Fibroblast of mammary gland (primary cell): ENCODE results near the gene EFS.

Source experiments
- DNase-seq: peaks from one replicate; pipeline ENCODE4 v3.0.0-alpha.2; 2010; ENCODE audit warnings: low read depth
- H3K4me3 ChIP-seq: 2 replicates; pipeline ENCODE4 v1.5.1; 2011; ENCODE audit warnings: low read depth, mild to moderate bottlenecking, low read length, moderate library complexity; ENCODE audit not compliant: control insufficient read depth
- TF ChIP-seq, protein P1 (sequence below): conservative IDR thresholded peaks from 2 replicates; pipeline ENCODE4 v1.5.1; 2011; ENCODE audit warnings: low read depth, low read length, inconsistent platforms; ENCODE audit not compliant: control insufficient read depth, insufficient read depth

EFS gene

GRCh38 chr14:23355871-23356435 lies 9.0 kb downstream of the EFS start:
- TF ChIP-seq, protein P1, sequence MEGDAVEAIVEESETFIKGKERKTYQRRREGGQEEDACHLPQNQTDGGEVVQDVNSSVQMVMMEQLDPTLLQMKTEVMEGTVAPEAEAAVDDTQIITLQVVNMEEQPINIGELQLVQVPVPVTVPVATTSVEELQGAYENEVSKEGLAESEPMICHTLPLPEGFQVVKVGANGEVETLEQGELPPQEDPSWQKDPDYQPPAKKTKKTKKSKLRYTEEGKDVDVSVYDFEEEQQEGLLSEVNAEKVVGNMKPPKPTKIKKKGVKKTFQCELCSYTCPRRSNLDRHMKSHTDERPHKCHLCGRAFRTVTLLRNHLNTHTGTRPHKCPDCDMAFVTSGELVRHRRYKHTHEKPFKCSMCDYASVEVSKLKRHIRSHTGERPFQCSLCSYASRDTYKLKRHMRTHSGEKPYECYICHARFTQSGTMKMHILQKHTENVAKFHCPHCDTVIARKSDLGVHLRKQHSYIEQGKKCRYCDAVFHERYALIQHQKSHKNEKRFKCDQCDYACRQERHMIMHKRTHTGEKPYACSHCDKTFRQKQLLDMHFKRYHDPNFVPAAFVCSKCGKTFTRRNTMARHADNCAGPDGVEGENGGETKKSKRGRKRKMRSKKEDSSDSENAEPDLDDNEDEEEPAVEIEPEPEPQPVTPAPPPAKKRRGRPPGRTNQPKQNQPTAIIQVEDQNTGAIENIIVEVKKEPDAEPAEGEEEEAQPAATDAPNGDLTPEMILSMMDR, result no peak
- no peak for DNase-seq

GRCh38 chr14:23354990-23355389 lies 10.0 kb downstream of the EFS start:
- TF ChIP-seq, protein P1, result no peak
- no peak overlapping the region for H3K4me3 ChIP-seq
- DNase-seq, result no peak

More at GRCh38 chr14:23355871-23356435, 9.0 kb downstream of the EFS start:
- H3K4me3 ChIP-seq, result no peak overlapping the region

GRCh38 chr14:23353433-23353780 lies 11.6 kb downstream of the EFS start:
- no peak for DNase-seq
- TF ChIP-seq, protein P1, result no peak
- H3K4me3 ChIP-seq, result no peak overlapping the region

- peak; percentile 85 for DNase-seq
- TF ChIP-seq, protein P1, result peak; percentile 20
- H3K4me3 ChIP-seq, result peak within 1 kb of the TSS; percentile 61
Measured at GRCh38 chr14:23352506-23353432, 12.2 kb downstream of the EFS start, which contains the start of gene SLC22A17. TSS of gene SLC22A17 (minus strand) at chr14:23352887.

GRCh38 chr14:23351681-23352505 lies 13.1 kb downstream of the EFS start:
- peak overlapping the region; percentile 61 for H3K4me3 ChIP-seq
- TF ChIP-seq, protein P1, result no peak
- DNase-seq, result no peak

GRCh38 chr14:23349156-23349845 lies 15.7 kb downstream of the EFS start:
- DNase-seq, result no peak
- H3K4me3 ChIP-seq, result no peak overlapping the region
- TF ChIP-seq, protein P1, result no peak
